GM19438 (cell line): ENCODE results near the gene TMEM212.
A peak's percentile ranks its signal among the peaks of the same experiment; 100 is the strongest.
"Not testable (repeated sequence)": the region's sequence is repeated elsewhere in the genome, so short reads cannot be mapped to it uniquely, and the experiment has no call there.

Experiments
- ATAC-seq: cut with Tn5 transposase; IDR thresholded peaks from one replicate; pipeline ENCODE4 v1.9.1; 2021; ENCODE audit warnings: low read depth; ENCODE audit not compliant: unreplicated experiment

Gene TMEM212

GRCh38 chr3:171812811-171813210 lies 30.3 kb upstream of the TMEM212 start:
- ATAC-seq, result no peak

DNA sequence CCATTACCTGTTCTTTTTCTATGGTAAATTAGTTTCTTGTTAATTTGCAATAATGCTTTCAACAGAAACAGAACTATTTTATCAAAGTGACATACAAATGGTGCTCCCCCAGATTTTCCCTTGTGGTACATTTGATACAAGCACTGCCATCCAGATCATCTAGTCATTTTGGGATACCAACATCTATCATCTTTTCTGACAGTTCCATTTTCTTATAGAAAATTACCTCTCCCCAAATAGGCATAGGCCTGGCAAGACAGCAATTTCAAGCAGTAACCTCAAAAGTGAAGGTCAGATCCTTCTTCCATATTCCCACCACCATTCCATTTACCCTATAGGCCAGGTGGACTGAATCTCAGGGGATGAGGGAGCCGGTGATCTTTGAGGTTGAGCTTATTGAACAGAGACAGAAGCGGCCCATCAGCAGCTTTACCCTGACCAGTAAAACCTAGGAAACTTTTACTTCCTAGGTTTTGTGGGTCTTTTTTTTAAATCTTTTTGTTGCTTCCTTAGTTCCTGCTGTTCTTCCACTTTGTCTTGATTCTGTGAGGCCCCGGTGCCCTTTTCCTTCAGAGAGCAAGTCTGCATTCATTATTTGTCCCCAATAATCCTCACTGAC lies 29.8 kb upstream of the TMEM212 start:
- ATAC-seq, result no peak

DNA sequence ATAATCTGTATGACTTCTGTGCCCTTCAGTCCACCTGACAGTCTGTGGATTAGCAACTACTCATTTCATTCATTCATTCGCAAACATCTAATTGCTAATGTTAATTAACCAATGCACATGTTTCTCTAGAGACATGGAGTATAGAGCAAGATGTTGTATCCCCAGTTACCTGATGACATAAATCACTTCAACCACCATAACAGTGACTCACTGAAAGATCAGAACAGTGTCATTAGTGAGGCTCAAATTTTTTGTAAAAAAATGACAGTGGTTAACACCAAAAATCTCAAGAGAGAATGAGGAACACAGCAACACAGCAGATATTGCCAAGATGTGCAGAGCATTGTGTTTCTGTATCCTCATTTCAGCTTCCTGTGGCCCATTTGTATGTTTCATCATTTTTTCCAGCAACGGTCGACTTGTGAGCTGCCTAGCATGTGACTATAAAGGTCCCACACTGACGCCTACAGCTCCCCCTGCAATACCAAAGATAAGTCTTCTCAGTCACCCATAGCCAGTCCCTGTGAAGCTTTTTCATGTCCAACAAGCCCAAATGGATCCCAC lies 29.2 kb upstream of the TMEM212 start:
- ATAC-seq, result no peak

DNA sequence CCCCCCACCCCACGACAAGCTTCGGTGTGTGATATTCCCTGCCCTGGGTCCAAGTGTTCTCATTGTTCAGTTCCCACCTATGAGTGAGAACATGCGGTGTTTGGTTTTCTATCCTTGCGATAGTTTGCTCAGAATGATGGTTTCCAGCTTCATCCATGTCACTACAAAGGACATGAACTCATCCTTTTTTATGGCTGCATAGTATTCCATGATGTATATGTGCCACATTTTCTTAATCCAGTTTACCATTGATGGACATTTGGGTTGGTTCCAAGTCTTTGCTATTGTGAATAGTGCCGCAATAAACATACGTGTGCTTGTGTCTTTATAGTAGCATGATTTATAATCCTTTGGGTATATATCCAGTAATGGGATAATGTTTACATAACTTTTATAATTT lies 28.5 kb upstream of the TMEM212 start:
- ATAC-seq, result not testable (repeated sequence)

- no peak for ATAC-seq
Measured at GRCh38 chr3:171815973-171816595, 27.1 kb upstream of the TMEM212 start.

GRCh38 chr3:171817074-171817800 lies 25.9 kb upstream of the TMEM212 start:
- ATAC-seq, result no peak

DNA sequence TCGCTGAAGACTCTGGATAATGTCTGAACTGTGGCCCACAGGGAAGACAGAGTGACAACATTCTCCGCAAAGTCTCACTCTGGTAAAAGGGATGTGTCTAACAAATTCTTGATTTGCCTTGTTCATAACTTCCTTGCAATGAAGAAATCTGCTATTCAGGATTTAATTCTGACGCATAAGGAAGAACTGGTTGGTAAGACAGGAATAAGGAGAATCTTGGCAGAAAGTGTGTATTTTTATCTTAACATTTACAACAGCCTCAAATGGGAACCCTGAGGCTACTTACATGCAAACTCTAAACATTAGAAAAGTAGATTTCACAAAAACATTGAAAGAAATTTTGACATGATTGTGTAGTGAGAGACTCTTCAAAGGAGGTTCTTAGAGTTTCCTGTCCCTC lies 22.1 kb upstream of the TMEM212 start:
- no peak for ATAC-seq

DNA sequence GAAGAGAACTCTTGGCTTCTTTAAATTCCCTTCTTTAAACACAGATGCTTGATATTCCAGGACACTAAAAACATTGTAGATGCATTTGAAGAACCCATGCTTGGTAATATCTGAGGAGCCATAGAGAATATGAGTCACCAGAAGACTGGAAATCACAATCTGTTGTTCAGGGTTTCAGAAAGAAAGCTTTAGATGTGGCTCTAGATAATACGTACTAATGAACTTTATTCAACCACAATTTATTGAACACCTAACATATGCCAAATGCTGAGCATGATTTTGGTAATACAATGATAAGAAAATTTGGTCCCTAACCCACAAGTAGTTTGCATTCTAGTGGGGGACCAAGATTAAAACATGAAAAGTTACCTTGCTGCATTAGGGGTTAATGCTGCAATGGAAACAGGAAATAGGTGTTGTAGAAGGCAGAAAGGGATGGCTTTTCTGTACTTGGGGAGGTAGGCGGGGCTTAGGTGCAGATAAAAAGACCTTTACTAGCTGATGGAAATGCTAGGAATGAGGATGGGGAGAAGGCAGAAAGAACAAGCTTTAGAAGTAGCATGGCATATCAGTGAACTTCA lies 21.3 kb upstream of the TMEM212 start:
- ATAC-seq, result no peak

GRCh38 chr3:171822431-171823106 lies 20.6 kb upstream of the TMEM212 start:
- peak; percentile 74 for ATAC-seq

DNA sequence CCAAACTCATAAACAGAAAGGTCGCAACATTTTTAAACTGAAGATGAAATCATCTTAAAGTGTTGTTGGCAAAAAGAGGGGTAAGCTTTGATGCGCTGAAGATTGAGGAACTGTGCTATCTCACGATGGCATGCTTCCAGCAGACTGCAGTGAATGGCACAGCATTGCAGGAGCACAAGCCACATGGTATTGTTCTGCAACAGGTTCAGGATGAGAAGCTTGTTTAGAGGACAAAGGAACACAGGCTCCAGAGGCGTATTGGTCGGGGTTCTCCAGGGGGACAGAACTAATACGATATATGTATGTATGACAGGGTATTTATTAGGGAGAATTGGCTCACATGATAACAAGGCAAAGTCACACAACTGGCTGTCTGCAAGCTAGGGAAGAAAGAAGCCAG lies 19.0 kb upstream of the TMEM212 start:
- ATAC-seq, result no peak

DNA sequence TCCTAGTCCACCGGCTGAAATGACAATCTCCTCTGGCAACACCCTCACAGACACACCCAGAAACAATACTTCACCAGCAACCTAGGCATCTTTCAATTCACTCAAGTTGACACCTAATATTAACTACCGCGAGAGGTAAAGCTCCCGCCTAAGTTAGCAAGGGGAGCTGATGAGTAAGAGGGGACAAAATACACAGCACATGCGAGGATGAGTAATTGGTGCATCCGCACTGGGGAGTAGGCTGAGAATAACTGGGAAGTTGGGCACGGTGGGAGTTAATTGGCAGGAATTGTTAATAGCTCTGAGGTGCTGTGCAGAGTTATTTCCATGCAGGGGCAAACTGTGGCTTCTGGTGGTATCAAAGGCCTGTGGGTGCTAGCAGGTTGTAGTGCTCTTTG lies 18.3 kb upstream of the TMEM212 start:
- no peak for ATAC-seq

- ATAC-seq, result no peak
Measured at GRCh38 chr3:171825222-171825828, 17.8 kb upstream of the TMEM212 start.

DNA sequence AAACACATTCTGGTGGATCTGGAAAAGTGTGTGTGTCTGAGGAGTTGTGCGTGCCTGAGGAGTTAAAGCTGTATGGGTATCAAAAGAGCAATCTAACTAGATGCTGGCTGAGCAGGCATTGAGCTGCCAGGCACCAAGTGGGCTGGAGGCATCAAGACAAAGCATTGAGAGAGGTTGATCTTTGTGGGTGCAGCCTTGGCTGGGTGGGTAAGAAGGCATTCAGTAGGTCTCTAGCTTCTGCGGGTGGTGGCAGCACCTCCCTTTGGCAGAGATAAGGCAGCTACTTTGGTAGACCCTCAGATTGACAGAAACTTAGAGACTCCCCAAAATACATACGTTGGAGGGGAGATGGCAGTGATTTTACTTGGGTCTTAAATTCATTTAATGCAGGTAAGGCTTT lies 15.8 kb upstream of the TMEM212 start:
- no peak for ATAC-seq

DNA sequence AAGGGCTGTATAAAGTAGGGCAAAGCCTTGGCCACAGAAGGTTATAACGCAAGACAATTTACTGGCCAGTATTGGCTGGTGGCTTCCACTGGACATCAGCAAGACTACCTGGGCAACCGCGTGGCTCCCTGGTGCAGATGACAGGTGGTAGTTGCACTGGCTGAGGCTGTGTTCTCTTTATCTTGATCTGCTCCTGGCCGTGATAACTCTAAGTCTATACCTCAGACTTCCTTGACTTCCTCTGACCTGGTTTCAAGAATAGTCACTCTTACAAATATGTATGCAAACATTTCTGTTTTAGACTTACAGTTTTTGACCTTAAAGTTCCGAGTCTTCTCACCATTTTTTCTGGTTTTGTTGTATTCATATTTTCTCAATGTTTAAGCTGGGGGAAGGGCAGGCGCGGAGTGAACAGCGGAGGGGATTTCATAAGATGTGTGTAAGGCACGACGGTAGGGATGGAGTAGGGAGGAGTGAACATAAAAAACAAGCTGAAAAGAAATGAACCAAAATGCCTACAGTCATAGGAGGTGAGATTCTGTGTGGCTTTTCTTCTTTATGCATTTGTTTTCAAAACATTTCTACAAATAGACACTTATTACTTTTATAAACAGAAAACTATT lies 15.2 kb upstream of the TMEM212 start:
- ATAC-seq, result no peak

GRCh38 chr3:171828902-171829770 lies 14.0 kb upstream of the TMEM212 start:
- ATAC-seq, result no peak

GRCh38 chr3:171829841-171830517 lies 13.2 kb upstream of the TMEM212 start:
- ATAC-seq, result peak; percentile 78

DNA sequence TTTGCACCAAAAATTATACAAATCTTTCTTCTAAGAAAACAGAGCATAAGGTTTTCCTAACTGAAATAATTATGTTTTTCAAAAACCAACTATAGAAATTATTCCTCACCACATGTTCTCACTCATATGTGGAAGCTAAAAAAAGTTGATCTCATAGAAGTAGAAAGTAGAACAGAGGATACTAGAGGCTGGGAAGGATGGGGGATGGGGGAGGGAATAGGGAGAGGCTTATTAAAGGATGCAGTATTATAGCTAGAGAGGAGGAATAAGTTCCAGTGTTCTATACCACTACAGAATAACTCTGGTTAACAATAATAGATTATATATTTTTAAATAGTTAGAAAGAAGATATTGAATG lies 12.7 kb upstream of the TMEM212 start:
- no peak for ATAC-seq

- no peak for ATAC-seq
Measured at GRCh38 chr3:171831936-171832335, 11.2 kb upstream of the TMEM212 start.
